Measurements from ENCODE around the gene KCNQ1.
A peak's percentile ranks its signal among the peaks of the same experiment; 100 is the strongest.

GRCh38 chr11:2888266-2888968, 443.6 kb downstream of the KCNQ1 start:
- TF ChIP-seq CTCF (IDR thresholded peaks at IDR 0.05) = peak; percentile 96 to 97 (median 96)
- peak in 2 of 3 donors; percentile 19 to 56 for TF ChIP-seq POLR2AphosphoS5 (IDR thresholded peaks at IDR 0.05)
